NCI-H2196 treated with DMSO at 0.1 percent for 48 hours (cell line): ENCODE measurements around the gene FNDC3A.
"Not testable (repeated sequence)": the region's sequence is repeated elsewhere in the genome, so short reads cannot be mapped to it uniquely, and the experiment has no call there.

Experiments
- DNase-seq: peaks from one replicate; lab custom pipeline; 2025; ENCODE audit not compliant: unreplicated experiment; lab: John Stamatoyannopoulos, UW

Gene FNDC3A

DNA sequence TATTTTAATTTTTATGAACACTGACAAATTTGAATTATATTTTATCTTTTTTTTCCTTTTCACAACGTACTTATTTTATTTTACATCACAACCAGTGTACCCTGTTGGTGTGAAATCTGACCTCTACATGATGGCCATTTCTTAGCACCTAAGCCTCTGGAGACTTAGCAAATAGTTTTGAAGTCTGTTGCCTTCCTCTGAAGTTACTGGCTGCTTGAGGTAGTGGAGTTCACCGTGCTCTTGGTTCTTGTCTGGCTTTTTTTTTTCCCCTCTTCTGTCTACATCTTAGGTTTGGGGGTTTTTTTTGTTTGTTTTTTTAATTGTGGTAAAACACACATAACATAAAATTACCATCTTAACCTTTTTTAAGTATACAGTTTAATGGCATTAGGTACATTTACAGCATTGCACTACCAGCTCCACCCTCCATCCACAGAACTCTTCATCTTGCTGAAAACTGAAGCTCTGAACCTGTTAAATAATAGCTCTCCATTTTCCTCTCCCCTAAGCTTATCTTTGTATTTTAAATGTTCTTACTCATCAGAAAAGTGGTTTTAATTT is 150.3 kb downstream of the FNDC3A start:
- DNase-seq, result no peak

DNA sequence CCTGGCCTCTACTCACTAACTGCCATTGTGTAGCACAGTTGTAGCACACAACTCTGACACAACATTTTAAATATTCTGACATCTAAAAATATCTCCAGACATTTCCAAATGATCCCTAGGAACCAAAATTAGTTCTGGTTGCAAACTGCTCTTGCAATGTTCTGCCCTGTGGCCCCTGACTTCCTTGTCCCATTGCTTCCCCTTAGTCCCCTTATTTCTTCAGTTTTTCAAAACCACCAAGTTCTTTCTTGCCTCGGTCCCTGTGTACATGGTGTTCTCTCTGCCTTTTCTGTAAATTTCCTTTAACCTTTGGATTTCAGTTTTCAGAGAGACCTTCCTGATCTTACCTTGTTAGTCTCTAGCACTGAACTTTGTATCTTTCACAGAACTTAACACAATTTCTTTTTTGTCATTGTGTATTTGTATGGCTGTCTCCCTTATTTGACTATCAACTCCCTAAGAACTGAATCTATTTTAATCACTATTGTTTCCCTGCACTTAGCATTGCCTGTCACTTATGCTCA is 156.8 kb downstream of the FNDC3A start:
- DNase-seq, result no peak

GRCh38 chr13:49134305-49134704 is 158.6 kb downstream of the FNDC3A start:
- DNase-seq, result no peak

GRCh38 chr13:49137138-49137643 is 161.5 kb downstream of the FNDC3A start:
- not testable (repeated sequence) for DNase-seq

DNA sequence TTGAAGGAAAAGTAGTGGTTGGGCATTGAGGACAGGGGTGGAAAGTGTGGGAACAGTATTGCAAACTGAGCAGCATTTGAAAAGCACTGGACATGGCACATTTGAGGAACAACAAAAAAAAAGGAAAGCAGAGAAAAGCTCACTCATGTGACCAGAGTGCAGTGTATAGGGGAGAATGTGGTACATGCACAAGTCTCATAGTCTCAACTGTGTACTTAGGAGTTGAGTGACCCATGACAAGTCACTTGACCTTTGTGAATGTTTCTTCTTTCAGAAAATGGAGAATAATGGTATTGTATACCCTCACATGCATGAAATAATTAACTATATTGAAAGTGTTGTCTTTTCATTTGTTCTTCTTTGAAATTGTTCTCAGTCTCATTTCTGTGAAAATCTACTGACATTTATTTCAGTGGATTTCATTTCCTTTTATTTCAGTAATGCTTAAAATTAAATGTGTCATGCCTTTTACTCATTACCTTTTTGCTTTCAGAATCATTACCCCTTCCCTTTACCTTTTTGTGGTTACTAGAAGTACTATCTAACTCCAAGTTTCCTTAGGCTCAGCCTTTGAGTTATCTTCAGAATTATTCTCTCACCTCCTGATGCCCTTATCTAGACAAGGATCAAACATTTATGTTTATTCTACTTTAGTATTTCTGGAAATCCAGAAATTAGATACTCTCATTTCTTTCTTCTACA is 165.3 kb downstream of the FNDC3A start:
- DNase-seq, result no peak

GRCh38 chr13:49146950-49147355 is 171.2 kb downstream of the FNDC3A start:
- peak; percentile 0 for DNase-seq

GRCh38 chr13:49148405-49148804 is 172.7 kb downstream of the FNDC3A start:
- no peak for DNase-seq

GRCh38 chr13:49157955-49158584 is 182.4 kb downstream of the FNDC3A start:
- not testable (repeated sequence) for DNase-seq

- DNase-seq, result not testable (repeated sequence)
Observed at GRCh38 chr13:49163162-49163561, 187.4 kb downstream of the FNDC3A start.

DNA sequence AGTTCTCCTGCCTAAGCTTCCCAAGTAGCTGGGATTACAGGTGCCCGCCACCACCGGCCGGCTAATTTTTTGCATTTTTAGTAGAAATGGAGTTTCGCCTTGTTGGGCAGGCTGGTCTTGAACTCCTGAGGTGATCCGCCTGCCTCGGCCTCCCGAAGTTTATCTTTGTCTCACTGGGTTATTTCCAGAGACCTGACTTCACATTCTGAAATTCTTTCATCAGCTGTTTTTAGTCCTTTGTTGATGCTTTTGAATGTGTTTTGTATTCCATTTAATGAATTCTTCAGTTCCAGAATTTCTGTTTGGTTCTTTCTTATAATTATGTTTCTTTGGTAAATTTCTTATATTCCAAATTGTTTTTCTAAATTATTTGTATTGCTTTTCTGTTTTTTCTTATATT is 189.0 kb downstream of the FNDC3A start:
- DNase-seq, result no peak

- no peak for DNase-seq
Observed at GRCh38 chr13:49165798-49166752, 190.4 kb downstream of the FNDC3A start.

DNA sequence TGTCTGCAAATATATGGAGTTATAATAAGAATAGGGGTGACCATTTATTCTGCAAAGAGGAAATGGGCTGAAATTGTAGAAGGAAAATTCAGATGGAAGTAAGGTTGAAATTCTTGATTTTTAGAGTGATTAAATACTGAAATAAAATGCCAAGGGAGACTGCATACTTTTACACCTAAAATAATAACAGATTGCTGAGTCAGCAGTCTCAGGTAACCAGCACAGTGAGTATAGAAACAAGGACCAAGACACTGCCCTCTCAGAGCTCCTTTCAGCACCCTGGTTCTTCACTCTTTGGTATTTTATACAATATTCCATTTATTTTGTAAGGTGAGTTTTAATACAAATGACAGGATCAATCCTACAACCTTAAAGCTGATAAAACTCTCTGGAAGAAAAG is 195.6 kb downstream of the FNDC3A start:
- no peak for DNase-seq

- no peak for DNase-seq
Observed at GRCh38 chr13:49183672-49184325, 208.1 kb downstream of the FNDC3A start.

DNA sequence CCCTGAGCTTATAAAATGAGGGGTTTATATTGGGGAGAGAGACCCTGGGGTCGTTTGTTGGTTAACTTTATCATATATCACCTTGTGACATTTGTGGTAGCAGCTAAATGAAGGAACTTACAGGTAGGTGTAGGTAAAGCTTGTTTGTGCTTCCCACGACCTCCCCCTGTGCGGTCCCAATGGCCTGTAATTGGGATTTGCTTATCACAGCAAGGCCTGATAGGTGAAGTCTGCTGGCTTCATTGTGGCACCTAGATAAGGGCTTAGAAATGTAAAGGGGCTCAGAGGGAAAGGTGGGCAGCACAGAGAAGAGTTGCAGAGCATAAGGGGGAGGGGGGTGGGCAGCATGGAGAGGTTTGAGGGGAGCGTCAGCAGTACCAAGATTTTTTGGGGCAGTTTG is 208.9 kb downstream of the FNDC3A start:
- DNase-seq, result no peak

GRCh38 chr13:49185264-49185663 is 209.6 kb downstream of the FNDC3A start:
- no peak for DNase-seq

DNA sequence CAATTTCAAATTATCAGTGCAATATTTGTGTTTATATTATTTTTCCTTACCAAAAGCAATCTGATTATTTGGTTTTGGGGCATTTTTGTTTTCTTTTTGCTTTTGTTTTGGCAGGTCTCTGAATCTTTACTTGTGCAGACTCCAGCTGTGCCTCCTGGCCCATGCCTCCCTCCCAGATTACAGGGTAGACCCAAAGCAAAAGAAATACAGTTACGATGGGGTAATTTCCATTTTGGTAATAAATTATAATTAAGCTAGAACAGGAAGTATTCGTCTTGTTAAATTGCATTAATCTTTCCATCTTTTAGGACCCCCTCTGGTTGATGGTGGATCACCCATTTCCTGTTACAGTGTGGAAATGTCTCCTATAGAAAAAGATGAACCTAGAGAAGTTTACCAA is 215.2 kb downstream of the FNDC3A start:
- DNase-seq, result no peak

DNA sequence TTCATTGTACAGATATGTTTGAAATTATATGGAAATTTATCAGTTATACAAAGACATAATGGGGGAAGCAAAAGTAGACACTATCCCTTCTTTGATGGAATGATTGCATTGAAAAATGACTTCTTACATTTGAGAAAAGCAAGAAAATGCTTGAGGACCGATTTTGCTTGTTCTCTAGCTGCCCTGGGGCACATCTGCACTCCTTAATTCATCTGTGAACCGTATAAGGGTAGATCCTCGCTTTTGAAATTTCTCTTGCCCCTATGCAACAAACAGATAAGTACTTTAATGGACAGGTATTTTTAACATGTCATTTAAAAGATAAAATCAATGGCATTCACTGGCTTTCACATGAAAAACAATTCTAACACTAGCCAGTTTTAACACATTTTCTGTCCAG is 230.9 kb downstream of the FNDC3A start:
- no peak for DNase-seq

DNA sequence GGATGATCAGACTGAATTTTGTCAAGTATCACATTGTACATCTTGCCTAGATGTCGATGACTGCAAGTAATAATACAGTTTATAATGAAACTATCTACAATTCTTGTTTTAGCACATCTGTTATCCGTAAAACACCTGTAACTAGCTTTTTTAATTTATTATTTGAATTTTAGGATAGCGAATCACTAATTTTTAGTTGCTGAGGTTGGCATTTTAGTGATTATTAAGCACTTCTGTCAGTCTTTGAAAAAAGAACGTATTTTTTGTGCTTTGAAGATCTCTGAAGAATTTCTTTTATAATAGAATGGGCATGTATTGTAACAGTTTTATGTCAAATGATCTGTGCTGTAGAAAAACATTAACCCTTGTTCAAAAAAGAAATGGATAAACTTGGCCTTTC is 232.9 kb downstream of the FNDC3A start:
- DNase-seq, result no peak

GRCh38 chr13:49210114-49210513 is 234.4 kb downstream of the FNDC3A start:
- no peak for DNase-seq

- DNase-seq, result no peak
Observed at GRCh38 chr13:49210669-49211068, 235.0 kb downstream of the FNDC3A start.
